Stimulated activated CD8-positive, alpha-beta memory T cell treated with anti-CD3 and anti-CD28 coated beads, Interleukin-15, amount 100 ng/mL, for 48 hours (primary cell): ENCODE data around the gene GCA.

Experiments
- DNase-seq, 2 donors: peaks; one replicate each; pipeline ENCODE4 v3.0.0-alpha.2; 2020; ENCODE audit warnings: low read depth in 2 of 2

GCA gene

DNA sequence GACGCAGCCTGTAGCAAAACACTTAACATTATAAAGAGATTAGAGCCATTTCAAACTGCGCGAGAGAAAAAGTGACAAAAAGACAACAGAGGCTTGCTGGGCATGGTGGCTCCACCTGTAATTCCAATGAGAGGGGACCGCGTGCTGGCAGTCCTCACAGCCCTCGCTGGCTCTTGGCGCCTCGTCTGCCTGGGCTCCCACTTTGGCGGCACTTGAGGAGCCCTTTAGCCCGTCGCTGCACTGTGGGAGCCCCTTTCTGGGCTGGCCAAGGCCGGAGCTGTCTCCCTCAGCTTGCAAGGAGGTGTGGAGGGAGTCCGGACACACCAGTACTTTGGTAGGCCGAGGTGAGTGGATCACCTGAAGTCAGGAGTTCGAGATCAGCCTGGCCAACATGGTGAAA lies 16.1 kb upstream of the GCA start:
- no peak for DNase-seq

DNA sequence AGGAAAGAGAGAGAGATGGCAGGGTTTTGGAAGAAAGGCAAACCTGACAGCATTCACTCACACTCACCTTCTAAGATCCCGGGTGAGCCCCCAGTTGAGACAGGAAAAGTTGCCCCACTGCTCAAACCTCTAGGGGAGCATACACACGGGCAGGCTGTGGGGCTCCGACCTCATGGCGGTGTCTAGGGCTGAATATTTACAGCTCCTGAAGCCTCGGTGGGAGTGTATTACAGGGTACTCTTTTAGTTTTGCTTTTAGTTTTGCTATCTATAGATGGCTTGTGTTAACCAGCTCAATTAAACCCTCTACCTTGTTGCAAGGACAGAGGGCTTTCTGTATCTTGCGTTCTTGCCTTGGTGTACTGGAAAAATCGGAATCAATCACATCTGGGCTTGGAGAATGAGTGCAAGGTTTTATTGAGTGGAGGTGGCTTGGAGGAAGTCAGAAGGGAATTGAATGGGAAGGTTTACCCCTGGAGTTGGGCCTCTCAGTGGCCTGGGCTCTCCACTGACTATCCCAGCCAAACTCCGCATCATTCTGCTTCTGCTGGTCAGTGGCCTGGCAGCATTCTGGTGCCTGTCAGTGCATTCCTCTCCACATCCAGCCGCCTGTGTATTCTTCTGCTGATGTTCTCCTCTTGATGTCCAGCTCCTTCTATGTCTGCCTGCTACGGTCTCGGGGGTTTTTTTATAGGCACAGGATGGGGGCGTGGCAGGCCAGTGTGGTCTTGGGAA lies 15.3 kb upstream of the GCA start:
- no peak for DNase-seq

DNA sequence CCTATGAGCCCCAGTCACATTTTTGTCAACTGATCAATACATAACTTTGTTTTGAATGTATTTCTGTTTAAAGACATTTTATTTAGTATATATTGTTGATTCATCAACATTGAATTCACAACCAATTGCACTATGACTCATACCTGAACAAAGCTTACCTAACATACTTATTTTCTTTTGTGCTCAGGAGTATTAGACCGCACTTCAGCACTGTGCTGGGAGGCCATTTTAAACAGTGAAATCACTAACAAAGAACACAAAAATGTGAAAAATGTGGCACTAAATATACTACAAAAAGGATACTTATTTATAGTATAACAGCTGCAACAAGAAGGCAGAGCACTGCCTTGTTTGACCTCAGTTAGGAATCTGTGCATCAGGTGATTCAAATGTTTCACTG lies 13.1 kb upstream of the GCA start:
- no peak for DNase-seq

DNA sequence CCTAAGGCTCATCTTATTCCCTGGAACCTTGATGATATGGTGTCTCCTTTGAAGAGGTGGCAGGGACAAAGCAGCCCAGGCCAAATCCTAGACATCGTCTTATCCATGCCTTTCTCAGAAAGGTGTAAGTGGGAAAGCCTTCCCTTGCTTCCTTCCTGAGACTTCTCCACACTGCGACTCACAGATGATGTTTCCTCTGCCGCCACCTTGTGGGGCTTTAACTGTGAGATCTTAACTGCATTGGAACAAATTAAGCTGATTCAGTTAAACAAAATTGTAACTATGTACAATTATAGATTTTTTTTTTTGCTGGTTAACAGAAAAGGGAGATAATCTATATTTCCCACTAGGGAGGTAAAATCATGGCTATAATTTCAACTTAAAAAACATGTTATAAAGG lies 10.0 kb upstream of the GCA start:
- no peak for DNase-seq

DNA sequence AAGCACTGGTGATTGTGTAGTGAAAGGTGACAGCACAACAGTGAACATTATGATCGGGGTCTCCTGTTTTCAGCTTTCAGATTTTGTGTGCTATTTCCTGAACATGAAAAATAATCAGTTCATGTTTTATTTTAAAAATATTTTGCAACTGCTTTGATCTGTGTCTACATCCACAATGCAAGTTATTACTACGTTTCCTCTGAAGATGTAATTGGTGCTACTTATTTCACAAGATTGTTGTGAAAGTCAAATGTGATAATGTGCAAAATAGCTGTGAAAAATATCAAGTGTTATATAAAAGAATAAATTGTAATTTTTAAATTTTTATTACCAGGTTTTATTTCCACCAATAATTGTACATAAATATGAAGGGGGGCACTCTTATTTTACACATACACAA lies 6.1 kb upstream of the GCA start:
- no peak for DNase-seq

DNA sequence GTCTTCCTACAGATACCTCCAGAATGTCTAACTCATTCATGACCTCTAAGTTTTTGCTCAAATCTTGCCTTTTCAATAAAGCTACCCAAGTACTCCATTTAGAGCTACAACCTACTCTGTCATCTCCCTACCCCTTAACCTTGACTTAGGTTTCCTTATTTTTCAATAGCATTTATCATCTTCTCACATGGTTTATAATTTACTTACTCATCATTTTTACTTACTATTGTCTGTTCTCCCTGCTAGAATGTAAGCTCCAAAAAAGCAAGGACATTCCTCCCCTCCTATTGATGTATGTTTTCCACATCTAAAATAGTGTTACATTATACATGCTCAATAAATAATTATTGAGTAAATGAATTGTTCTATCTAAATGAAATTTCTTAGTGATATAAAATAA lies 3.1 kb upstream of the GCA start:
- DNase-seq = no peak

DNA sequence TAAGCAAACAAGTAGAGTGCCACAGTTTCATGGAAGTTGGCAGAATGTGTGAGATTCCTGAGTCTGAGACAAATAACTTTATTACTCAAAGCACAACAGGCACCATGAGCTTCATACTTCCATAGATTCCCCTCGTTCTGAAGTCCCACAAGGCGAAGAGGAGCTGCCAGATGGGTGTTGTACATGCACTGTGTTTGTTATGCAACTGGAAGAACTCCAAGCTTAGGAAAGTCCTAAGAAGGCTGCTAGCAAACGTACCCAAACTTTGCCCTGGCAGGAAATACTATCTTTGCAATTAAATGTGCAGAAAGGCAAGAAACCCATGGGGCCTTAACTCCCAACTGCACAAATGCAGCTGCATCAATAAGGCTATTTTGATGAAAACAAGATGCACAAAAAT lies 1.6 kb upstream of the GCA start:
- no peak for DNase-seq

DNA sequence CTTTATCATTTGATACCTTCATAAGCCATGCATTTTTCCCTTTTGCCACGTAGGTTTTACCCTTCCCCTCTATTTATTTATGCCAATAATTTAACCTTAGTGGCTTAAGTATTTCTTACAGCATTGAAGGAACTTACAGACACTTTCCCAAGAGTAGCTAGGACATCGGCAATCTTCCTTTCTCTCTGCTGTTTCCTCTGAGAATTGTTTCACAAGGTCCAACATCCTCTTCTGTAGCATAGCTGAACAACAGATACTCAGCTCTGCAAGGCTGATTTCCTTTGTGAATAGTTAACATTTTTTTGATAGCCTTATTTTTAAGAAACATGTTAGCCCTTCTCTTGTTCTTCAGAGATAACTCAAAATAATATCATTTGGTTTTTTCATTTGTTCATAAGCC lies 1.1 kb upstream of the GCA start:
- no peak for DNase-seq

DNA sequence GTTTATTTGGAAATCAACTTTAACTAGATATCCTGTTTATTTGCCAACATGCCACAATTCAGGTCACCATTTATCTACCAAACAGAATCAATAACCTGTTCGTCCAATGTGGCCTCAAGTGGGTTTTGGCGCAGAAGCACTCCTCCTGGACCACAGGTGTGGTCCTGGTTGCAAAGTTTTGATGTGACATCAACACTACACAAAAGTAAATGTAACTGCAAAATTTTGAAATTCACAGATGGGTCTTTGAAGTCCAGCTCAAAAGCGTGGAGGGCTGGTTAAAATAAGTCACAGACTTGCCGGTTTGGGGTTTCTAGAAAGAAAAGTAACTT lies 474 bp upstream of the GCA start:
- DNase-seq = no peak

DNA sequence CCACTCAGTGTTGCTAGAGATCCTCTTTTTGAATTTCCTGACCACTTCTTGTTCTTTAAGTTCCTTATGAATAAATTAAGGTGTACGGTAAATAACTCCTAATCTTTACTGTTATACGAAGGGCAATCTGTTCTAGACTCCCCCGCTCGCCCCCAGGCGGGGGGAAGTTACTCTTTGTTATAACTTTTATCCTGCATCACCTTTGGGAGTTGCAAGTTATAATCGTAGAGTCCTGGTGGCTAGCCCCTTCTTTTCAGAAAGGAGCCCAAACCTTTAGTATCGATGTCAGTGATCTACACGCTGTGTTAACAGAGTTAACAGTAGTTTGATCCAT lies 652 bp downstream of the GCA start:
- DNase-seq = no peak

DNA sequence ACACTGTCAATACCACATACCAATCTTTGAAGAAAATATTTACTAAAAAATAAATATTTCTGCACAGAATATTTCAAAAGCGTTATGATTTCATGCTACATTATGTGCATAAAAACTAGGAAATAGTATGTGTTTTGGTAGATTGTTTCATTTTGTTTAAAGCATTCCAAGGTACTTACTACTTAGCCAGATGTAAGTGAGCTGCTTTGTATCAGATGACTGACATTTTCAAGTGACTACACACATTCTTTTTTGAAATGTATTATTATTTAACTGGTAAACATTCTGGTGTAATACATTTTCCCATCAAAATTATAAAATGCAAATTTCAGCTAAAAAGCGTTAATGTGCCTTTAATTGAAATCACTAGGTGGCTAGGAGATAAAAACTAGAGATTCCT lies 21.5 kb downstream of the GCA start:
- no peak for DNase-seq

DNA sequence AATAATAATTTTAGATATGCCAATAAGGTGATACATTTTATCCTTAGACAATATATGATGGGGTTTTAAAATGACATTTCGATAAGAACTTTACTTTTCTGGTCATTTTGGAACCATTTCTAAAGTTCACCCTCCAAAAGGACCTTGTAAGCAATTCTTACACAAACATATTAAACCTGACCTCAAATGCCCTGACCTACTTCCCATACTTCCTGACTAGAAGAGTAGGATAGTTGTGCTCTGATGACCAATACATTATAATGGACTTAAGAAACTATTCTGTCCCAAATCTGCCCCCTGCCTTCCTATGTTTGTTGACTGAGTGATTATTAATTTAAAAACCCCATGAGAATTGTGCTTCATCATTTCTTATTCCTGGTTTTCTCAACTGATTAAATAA lies 24.6 kb downstream of the GCA start:
- no peak for DNase-seq

DNA sequence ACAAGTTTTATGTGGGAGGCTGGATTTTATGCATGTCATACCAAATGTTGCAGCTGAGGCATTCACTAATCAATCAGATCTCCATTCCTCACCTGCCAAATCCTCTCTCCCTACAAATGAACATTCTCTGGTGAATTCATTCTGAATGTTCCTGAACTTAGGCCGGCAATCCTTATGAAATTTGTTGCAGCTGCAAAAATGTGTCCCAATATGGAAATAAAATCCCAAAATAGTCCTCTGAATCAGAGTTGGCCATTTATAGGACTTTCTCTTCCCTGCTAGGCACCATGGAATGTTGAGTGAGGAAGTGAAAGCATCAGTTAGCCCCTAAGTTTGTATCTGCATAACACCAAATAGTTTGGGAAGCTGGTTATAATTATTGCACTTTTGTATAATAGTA lies 25.6 kb downstream of the GCA start:
- DNase-seq = no peak

DNA sequence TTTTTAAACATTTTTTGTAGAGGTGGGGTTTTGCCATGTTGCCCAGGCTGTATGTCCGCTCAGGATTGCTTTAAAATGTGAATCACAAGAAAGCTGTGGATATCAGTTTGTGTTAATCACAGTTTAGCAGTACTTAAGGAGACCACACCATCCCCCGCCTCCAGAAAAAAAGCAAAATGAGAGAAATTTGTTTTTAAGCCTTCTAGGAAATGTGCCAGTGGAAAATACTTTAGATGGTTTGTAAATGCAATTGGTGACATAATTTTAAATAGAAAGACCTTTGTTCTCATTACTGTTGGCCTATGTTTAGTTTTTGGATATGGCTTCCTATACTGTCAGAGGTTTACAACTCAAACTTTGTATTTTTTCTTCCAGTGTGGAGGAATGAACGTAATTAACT lies 27.0 kb downstream of the GCA start:
- DNase-seq = no peak

DNA sequence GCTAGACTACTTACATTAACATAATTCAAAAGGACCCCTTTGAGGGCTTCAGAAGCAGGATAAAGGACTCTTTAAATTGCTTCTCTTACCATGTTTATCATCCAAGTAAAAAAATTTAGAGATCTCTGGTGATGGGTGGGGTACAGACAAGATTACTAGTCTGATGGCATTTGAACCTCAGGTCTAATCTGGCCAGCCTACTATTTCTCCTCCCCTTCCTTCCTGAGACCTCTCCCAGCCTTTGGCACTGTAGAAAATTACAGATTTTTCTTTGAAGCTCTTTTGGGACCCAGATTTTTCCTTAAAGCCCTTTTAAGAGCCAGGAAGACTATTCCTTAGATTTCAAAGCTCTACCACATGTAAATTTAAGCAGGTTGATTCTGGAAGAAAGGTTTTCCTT lies 28.9 kb downstream of the GCA start:
- DNase-seq = no peak

DNA sequence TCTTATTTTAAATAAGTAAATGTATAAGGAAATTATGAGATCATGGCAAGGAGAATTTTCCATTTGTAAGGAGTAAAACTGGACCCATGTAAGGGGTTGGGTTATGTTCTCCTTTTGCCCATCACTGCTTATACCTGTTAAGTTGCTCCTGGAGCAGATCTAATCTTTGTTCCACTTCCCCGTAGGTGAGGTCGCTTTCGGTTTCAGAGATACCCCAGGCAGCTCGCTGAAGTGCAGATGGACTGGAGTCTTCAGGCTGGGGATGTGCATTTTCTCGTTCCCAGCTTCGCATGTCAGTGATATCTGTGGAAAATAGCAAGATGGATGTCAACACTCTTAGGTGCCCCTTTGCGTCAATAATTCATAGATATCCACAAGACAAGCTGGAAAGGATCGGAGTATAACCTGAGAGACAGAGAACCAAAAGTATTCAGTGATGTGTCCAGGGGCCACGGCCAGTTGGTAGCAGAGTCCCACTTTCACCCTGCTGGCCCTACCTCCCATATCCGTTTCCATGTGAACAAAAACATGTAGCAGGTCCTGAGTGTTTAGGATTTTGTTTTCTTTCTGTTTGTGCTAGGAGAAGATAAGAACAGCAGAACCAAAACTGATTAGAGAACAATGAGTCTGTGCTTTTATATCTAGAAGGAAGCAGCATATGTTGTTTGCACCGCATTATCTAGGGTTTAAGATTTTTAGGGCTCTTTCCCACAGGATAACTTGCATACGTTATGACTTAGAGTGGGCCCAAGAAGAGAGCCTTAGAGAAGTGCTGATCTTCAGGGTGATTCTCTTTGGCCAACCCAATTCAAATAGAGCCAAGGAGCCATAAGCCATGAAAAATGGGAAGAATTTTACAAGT lies 36.0 kb downstream of the GCA start:
- DNase-seq = no peak

DNA sequence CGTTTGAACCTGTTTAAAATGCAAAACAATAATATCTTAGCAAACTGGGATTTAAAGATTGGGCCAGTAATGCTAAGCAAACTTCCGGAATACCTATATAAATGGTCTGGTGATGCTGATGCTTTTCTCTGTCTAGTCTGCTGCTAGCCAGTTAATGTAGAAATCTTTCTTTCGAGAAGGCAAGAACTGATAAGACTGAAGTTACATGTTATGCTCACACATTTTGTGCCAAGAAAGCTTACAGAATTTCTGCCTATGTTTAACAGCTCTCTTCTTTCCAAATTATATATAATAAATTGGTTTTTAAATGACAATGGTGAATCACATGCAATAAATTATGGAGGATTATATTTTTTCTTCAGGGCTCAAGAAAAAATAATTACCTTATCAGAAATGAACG lies 37.9 kb downstream of the GCA start:
- DNase-seq = no peak

DNA sequence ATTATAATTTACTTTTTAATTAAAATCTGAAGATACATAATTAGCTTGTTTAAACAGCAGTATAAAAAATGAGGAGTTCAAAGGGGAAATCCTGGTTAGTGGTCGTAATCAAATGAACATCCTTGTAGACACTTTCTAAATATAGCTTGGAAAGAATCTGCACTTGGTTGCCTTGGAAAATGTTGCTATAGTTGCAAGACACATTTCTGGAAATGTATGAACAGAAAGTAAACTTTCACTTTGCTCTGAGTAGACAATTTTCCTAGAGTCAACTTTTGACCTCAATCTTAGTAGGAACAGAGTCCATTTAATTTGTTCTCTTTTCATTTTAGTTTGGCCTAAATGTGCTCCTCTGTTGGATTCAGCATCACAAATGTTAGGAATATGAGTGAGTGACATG lies 38.3 kb downstream of the GCA start:
- DNase-seq = no peak

DNA sequence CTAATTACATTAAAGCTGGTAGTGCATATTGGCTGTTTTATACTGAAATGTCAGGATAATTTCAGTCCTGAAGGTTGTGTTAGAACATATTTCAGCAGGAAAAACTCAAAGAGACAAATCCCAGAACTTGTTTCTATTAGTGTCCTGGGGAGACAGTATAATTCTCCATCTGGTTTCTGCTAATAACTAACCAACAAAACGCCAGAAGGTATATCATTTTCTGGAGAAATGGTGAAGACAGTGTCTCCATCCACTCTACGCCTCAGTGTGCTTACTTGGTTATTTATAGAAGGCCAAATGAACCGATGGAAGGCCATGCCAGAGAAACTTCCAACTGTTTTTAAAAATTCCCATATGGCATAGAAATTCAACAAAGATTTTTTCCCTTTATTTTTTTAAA lies 41.6 kb downstream of the GCA start:
- no peak for DNase-seq

DNA sequence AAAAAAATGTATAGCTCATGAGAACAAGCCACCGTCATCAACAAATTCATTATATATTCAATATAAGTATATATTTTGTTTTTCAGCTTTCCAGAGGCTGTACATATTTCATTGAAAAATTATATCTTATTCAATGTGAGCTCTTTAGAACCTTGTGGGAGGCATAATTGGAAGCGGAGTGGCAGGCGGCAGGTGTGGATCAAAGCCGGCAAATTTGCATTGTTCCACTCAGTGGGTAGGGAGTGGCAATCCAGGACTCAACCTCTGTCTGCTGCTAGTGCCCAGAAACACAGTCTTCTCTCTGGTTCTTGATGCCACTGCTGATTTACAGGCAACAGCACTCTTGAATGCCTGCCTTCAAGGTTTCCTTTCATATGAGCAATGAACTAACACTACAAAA lies 46.9 kb downstream of the GCA start:
- DNase-seq = no peak

DNA sequence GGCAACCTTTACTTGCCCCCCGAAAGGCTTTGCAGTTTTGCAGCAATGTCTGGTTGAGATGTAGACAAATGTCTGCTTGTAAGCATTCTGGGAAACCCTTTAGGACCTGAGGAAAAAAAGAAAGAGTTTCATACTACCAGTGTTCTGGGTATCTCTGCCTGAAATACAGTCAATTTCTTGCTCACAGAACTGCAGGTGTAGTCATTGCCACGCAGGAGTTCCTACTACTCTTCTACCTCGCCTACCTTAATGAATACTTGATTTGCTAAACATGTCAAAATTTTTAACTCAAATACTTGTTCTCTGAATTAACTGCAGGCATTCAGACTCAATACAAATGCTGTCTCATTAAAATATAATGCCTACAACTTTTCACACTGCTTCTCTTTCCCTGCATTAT lies 56.4 kb downstream of the GCA start:
- DNase-seq = no peak

DNA sequence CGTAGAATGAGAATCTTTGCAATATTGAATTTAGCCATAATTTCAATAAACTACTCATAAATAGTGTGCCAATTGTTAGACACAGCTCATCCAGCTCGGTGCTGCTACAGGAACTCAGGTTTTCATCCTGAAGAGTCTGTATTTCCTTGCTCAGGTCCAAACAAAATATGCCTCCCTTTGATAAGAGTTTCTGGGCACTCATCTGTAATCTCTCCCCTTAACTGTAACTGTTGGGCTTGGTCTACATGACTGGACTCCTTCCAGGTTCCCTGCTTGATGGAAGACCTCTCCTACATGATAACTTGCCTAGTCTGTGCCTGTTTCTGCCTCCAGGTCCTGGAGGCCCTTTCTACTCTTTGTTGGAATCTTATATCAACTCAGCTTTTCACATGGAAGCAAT lies 57.9 kb downstream of the GCA start:
- no peak for DNase-seq

DNA sequence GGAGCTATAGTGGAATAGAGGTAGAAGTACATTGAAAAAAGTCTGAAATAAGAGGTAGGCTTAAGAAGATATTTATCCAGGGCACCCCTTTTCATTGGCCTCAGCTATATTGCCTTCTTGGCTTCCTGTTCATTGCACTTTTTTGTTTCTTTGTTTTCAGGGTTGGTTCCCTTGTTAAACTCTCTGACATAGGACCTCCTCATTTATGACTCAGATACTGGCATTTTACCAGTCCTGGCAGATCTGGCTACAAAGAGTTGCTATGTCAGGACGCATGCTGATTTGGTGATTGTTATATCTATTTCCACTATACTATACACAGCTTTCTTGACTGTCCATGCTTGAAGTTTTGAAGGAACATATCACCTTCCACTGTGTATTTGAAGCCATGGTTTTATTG lies 60.0 kb downstream of the GCA start:
- no peak for DNase-seq
